Activated T-cell treated with anti-CD3 and anti-CD28 coated beads, Interleukin-2, amount 50 U/mL, for 72 hours (primary cell): ENCODE measurements around the gene MED13L. TPM values are rescaled to one million over a fixed set of nuclear protein-coding genes. Genes with fewer than 3 reads are reported as not detected.

Source experiments
- ATAC-seq, 2 donors: fragments of 150-1000 bp; cut with Tn5 transposase; replicated peaks in 1 of 2; 2 replicates each; pipeline ENCODE4 v1.10.0; 2021; ENCODE audit warnings: moderate library complexity in 2 of 2, mild to moderate bottlenecking in 1 of 2
- DNase-seq, 2 donors: peaks; one replicate each; pipeline ENCODE4 v3.0.0; 2021 to 2022; ENCODE audit warnings: mixed read lengths in 1 of 2
- H3K27ac Mint-ChIP-seq: one replicate; pipeline ENCODE4 v1.8.0; 2022; ENCODE audit warnings: mild to moderate bottlenecking, moderate library complexity, mixed read lengths
- H3K27me3 Mint-ChIP-seq: one replicate; pipeline ENCODE4 v1.8.0; 2022; ENCODE audit warnings: low read depth, mixed read lengths
- H3K36me3 Mint-ChIP-seq, 2 donors: one replicate each; pipeline ENCODE4 v1.8.0; 2022; ENCODE audit warnings: mixed read lengths in 2 of 2, mild to moderate bottlenecking in 1 of 2; ENCODE audit not compliant: insufficient read depth in 2 of 2
- H3K4me1 Mint-ChIP-seq: one replicate; pipeline ENCODE4 v1.8.0; 2022; ENCODE audit warnings: low read depth, mixed read lengths
- H3K4me3 Mint-ChIP-seq, 2 donors: one replicate each; pipeline ENCODE4 v1.8.0; 2022; ENCODE audit warnings: mild to moderate bottlenecking in 2 of 2, mixed read lengths in 2 of 2, moderate library complexity in 2 of 2
- H3K9me3 Mint-ChIP-seq, 2 donors: one replicate each; pipeline ENCODE4 v1.8.0; 2022; ENCODE audit warnings: mixed read lengths in 2 of 2
- total RNA-seq, 2 donors: library from RNA; stranded (reverse); gene quantifications; one replicate each; pipeline ENCODE4 v1.2.3, GENCODE V29; 2022

The MED13L gene
- total RNA-seq, 2 donors from 2014 or later, result 72.8 to 74.5 TPM

DNA sequence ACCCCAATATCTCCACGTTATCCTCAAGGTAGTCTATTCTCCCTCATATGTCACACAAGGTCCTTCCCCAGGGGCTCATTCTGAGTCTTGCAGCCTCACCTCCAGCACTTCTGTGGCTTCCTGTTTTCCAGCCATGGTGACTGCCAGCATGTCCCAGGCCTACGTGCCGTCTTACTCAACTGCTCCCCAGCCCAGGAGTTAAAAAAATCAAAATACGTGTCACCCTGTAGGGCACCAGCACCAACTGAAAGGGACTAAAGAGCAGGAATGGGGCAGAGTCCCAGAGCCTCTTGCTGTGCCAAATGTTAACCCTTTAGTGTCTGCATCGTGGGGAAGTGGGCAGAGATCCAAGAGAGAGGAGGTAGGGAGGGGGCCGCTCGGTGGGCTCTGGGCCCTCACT, 37.0 kb upstream of the MED13L start:
- Mint-ChIP-seq H3K27ac (no peak overlapping the region), H3K4me3 (no peak overlapping the region), H3K9me3 (peaks cover under 1 to 4% of the 10 kb centered on the region in 2 donors), H3K36me3 (peaks cover 4% of the 10 kb centered on the region in 2 donors), H3K4me1 (peaks cover 20% of the 10 kb centered on the region), H3K27me3 (peaks cover 4% of the 10 kb centered on the region)
- no peak for ATAC-seq
- DNase-seq, result no peak

DNA sequence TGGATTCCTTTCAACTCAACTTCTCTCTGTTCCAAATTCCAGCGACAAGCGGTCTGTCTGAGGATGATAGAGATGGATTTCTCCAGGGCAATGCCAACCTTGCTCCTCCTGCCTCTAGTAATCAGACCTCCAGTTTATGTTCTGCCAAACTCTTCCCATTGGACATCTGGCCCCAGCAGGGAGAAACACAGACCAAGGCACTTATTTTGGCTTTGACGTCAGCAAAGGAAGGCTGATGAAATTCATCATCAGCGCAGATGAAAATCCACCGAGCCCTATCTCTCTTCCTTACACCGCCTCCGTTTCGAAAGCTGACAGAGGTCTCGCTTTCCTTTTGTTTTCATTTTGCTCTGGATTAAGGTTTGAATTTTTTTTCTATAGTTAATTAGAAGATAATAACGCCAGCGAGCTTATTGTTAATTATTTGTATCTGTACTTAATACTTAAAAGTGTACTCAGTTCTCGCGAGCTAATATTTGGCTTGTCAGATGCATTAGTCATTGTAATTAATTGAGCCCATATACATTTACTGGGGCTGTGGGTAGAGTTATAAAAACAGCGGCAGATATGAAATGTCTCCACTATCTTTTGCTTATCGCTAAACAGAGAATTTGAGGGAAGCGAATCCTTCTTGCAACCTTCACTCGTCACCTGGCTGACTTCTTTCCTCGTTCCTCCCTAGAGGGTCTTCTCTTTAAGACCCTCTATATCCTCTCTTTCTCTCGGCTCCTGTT, 35.9 kb upstream of the MED13L start:
- H3K4me1 Mint-ChIP-seq, result peaks cover 11% of the 10 kb centered on the region
- DNase-seq (no peak), ATAC-seq (no peak)
- peaks cover 4% of the 10 kb centered on the region for H3K27me3 Mint-ChIP-seq
- peaks cover 6% of the 10 kb centered on the region in 2 donors for H3K36me3 Mint-ChIP-seq
- no peak overlapping the region for H3K4me3 Mint-ChIP-seq
- H3K9me3 Mint-ChIP-seq, result peaks cover 3 to 4% of the 10 kb centered on the region in 2 donors
- H3K27ac Mint-ChIP-seq, result no peak overlapping the region

DNA sequence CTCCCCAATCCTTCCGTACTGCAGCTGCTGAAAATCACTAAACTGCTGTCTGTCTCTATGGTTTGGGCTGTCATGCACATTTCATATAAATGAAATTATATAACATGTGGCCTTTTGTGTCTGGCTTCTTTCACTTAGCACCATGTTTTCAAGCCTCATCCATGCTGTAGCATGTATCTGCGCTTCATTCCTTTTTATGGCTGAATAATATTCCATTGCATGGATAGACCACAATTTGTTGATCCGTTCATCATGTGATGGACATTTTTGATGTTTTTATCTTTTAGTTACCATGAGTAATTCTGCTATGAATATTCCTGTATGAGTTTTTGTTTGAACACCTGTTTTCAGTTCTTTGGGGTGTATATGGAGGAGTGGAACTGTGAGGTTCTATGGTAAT, 32.6 kb upstream of the MED13L start:
- H3K9me3 Mint-ChIP-seq, result peaks cover 3 to 4% of the 10 kb centered on the region in 2 donors
- no peak overlapping the region for H3K27ac Mint-ChIP-seq
- H3K4me3 Mint-ChIP-seq, result no peak overlapping the region
- no peak for ATAC-seq
- peaks cover 7% of the 10 kb centered on the region for H3K4me1 Mint-ChIP-seq
- DNase-seq, result no peak
- H3K36me3 Mint-ChIP-seq, result peaks cover 4 to 6% of the 10 kb centered on the region in 2 donors
- H3K27me3 Mint-ChIP-seq, result peaks cover 4% of the 10 kb centered on the region

DNA sequence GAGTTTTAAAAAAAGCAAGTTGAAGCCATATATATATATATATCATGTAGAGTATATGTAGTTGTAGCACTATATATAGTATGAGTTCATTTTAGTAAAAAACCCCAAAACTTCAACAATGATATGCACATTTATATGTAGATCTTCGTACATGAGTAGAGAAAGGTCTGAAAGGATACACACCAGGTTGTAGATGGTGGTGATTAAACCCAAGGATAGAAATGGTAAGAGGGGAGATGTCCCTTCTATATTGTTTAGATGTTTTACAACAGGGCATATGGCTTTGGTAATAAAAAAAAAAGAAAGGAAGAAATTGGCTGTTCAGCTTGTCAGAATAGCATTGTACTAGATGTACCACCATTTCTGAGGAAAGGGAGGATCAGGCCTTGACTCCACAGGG, 31.9 kb upstream of the MED13L start:
- H3K9me3 Mint-ChIP-seq, result peaks cover 3 to 4% of the 10 kb centered on the region in 2 donors

DNA sequence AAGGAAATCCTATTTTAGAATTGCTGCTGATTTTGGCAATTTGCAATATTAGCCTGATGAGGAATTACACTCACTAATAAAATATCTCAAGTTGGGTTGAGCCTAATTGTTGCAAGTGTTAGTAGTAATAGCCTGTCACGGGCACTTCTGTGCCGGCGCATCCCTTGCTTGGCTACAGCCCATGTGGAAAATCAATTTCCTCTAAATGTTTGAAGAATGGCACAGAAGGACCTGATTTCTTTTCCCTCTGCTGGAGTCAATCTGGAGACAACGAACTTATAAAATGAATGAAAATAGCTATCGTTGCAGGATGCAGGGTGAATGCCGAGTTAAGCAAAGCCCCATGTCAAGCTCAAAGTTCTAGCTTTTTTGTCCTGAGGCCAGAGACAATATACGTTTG, 31.2 kb upstream of the MED13L start:
- DNase-seq (no peak), ATAC-seq (no peak)
- H3K9me3 Mint-ChIP-seq, result peaks cover 3 to 4% of the 10 kb centered on the region in 2 donors
- peaks cover 4% of the 10 kb centered on the region for H3K27me3 Mint-ChIP-seq
- no peaks in the 10 kb centered on the region for H3K4me1 Mint-ChIP-seq
- no peak overlapping the region for H3K4me3 Mint-ChIP-seq
- H3K36me3 Mint-ChIP-seq, result peaks cover 4 to 6% of the 10 kb centered on the region in 2 donors
- H3K27ac Mint-ChIP-seq, result no peak overlapping the region

More for the DNA sequence above, 31.9 kb upstream of the MED13L start:
- no peak for ATAC-seq
- DNase-seq, result no peak
- Mint-ChIP-seq H3K36me3 (peaks cover 4 to 6% of the 10 kb centered on the region in 2 donors), H3K27ac (no peak overlapping the region), H3K4me1 (peaks cover 4% of the 10 kb centered on the region), H3K4me3 (no peak overlapping the region), H3K27me3 (peaks cover 4% of the 10 kb centered on the region)

DNA sequence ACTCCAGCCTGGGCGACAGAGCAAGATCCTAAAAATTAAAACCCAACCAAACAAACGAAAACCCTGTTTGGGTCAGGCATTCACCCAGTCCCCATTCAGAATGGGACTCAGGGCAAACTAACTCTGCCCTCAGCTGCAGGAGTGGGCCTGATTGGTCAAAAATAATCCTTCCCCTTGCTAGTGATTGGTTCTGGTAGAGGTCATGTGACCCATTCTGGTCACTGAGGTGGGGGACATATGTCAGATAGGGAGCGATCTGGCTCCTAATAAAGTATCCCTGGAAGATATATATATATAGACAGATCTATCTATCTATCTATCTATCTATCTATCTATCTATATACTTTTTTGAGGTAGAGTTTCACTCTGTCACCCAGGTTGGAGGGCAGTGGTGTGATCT, 29.5 kb upstream of the MED13L start:
- no peak for ATAC-seq
- Mint-ChIP-seq H3K9me3 (peaks cover 3 to 4% of the 10 kb centered on the region in 2 donors), H3K27ac (no peak overlapping the region), H3K4me3 (no peak overlapping the region), H3K36me3 (peaks cover 4 to 6% of the 10 kb centered on the region in 2 donors), H3K27me3 (no peaks in the 10 kb centered on the region), H3K4me1 (no peaks in the 10 kb centered on the region)
- DNase-seq, result no peak

DNA sequence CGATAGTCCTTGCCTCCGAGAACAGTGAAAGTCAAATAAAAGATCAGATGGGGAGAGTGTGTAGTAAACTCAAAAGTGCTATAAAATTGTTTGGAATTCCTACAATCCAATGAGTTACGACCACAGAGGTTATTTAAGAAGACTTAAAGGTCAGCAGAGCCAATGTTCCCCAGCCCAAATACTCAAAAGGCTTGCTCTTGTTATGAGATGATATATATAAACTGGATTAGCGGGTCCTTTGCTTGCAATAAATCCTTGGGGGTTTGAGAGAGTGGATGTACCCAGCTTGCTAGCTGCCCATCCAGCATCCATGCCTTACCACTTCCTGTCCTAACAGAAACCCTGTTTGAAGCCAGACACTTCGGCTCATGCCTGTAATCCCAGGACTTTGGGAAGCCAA, 29.0 kb upstream of the MED13L start:
- no peak overlapping the region for H3K27ac Mint-ChIP-seq

DNA sequence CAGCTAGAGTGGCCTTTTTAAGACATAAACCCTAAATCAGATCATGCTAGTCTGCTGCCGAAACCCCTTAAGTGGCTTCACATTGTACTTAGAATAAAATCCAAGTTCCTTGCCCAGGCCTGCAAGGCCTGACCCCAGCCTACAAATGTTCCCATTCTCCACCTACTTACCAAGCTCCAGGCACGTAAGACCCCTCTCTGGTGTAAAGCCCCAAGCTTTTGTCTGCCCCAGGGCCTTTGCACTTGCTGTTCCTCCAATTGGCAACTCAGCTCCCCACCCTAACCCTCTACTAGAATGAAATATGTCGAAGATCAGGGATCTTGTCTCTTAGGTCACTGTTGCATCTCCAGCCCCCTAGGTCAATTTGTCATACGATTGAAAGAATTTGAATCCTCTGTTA, 27.1 kb upstream of the MED13L start:
- no peak for ATAC-seq
- Mint-ChIP-seq H3K27ac (no peak overlapping the region), H3K9me3 (peaks cover 0 to 3% of the 10 kb centered on the region in 2 donors), H3K36me3 (peaks cover 2 to 3% of the 10 kb centered on the region in 2 donors), H3K4me3 (no peak overlapping the region), H3K27me3 (no peaks in the 10 kb centered on the region), H3K4me1 (no peaks in the 10 kb centered on the region)
- no peak for DNase-seq

More for the DNA sequence above, 29.0 kb upstream of the MED13L start:
- Mint-ChIP-seq H3K9me3 (peaks cover 3 to 4% of the 10 kb centered on the region in 2 donors), H3K4me3 (no peak overlapping the region), H3K27me3 (no peaks in the 10 kb centered on the region), H3K4me1 (no peaks in the 10 kb centered on the region), H3K36me3 (peaks cover 4 to 6% of the 10 kb centered on the region in 2 donors)
- DNase-seq, result no peak
- no peak for ATAC-seq

DNA sequence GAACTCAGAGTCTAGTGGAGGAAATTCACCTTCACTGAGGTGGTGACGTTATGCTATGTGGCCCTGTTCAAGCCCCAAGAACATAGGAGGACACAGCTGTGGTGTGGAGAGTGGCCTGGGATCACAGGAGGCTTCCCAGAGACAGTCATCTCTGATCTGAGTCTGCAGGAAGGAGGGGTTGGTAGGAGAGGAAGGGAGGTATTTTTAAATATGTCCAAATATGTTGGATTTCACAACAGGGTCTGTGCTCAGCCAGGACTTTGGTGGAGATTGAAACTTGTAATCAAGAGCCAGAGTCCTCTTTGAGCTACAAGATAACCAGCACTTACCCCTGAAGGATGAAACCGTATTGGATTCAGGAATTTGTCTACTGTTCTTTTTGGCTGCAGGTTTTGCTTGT, 26.4 kb upstream of the MED13L start:
- Mint-ChIP-seq H3K4me3 (no peak overlapping the region), H3K27me3 (no peaks in the 10 kb centered on the region), H3K27ac (no peak overlapping the region), H3K36me3 (no peaks in the 10 kb centered on the region), H3K9me3 (no peaks in the 10 kb centered on the region), H3K4me1 (no peaks in the 10 kb centered on the region)
- no peak for DNase-seq
- no peak for ATAC-seq

DNA sequence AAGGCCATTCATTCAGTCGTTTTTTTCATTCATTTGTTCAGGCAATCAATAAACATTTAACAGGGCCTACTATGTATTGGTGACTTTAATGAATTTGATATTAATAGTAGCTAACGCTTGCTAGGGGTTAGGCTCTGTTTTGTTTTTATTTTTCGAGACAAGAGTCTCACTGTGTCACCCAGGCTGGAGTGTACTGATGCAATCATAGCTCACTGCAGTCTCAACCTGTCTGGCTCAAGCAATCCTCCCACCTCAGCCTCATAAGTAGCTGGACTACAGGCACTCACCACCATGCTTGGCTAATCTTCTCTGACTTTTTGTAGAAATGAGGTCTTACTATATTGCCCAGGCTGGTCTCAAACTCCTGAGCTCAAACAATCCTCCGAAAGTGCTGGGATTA, 25.6 kb upstream of the MED13L start:
- H3K4me3 Mint-ChIP-seq, result no peak overlapping the region
- DNase-seq, result no peak
- ATAC-seq, result no peak
- no peaks in the 10 kb centered on the region for H3K4me1 Mint-ChIP-seq
- no peaks in the 10 kb centered on the region for H3K36me3 Mint-ChIP-seq
- H3K27me3 Mint-ChIP-seq, result no peaks in the 10 kb centered on the region
- H3K27ac Mint-ChIP-seq, result no peak overlapping the region
- no peaks in the 10 kb centered on the region for H3K9me3 Mint-ChIP-seq

DNA sequence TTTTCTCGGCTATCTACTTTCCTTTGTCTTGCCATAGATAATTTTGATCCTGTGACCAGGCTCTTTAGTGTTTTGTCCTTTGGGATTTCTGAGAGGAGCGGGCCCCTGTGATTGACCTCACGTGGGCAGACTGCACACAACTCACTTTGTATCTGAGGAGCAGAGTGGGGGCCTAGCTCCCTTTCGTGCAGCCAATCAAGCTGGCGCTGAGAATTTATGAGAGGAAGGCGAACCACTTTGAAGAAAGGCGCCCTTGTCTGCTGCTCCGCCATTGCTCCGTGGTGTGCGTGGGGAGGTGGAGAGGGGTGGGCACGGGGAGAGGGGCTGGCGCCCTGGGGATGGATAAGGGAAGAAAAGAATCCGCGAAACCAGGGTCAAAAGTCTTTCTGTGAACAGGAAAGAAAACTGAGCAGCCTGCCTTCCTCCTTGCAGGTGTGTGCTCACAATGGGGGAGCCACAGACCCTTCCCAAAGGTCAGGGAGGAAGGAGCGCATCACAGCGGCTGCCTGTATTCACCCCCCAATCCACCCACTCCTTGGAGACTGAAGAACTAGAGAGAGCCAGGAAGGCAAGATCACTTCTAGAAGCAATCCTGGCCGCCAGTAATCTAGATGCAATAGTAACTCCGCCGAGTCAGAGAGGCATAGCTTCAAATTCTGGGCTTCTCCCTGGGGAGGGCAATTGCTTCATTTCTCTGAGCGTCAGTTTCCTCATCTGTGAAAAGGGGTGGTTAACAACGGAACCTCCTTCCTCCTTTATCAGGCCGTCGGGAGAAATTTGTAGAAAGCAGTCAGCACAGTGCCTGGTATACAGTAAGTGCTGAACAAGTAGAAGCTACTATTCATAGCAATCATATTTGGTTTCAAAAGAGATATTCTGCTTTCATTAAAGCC, 24.9 kb upstream of the MED13L start:
- no peak overlapping the region for H3K27ac Mint-ChIP-seq
- no peak for ATAC-seq
- no peaks in the 10 kb centered on the region for H3K36me3 Mint-ChIP-seq
- H3K4me3 Mint-ChIP-seq, result no peak overlapping the region
- H3K9me3 Mint-ChIP-seq, result no peaks in the 10 kb centered on the region
- DNase-seq, result no peak
- no peaks in the 10 kb centered on the region for H3K27me3 Mint-ChIP-seq
- H3K4me1 Mint-ChIP-seq, result no peaks in the 10 kb centered on the region

DNA sequence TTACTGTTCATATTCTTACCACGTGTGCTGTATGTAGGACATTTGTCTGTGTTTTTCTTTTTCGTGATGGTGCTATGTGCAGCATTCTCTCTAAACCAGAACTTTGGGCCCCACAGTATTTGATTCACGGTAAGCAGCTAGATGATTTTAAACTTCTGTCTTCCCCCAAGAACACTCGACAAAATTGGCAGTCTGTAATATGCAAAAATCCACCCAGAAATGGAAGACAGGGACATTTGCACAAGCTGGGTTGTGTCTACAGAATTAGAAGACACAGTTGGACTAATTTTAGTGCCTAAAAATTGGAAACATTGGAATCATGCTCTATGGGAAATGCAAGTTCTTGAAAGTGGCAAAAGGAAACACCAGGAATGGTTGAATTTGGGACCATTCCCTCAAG, 24.1 kb upstream of the MED13L start:
- no peak for DNase-seq
- ATAC-seq, result no peak
- no peak overlapping the region for H3K27ac Mint-ChIP-seq
- no peaks in the 10 kb centered on the region for H3K36me3 Mint-ChIP-seq
- H3K4me3 Mint-ChIP-seq, result no peak overlapping the region
- H3K4me1 Mint-ChIP-seq, result no peaks in the 10 kb centered on the region
- no peaks in the 10 kb centered on the region for H3K9me3 Mint-ChIP-seq
- no peaks in the 10 kb centered on the region for H3K27me3 Mint-ChIP-seq

DNA sequence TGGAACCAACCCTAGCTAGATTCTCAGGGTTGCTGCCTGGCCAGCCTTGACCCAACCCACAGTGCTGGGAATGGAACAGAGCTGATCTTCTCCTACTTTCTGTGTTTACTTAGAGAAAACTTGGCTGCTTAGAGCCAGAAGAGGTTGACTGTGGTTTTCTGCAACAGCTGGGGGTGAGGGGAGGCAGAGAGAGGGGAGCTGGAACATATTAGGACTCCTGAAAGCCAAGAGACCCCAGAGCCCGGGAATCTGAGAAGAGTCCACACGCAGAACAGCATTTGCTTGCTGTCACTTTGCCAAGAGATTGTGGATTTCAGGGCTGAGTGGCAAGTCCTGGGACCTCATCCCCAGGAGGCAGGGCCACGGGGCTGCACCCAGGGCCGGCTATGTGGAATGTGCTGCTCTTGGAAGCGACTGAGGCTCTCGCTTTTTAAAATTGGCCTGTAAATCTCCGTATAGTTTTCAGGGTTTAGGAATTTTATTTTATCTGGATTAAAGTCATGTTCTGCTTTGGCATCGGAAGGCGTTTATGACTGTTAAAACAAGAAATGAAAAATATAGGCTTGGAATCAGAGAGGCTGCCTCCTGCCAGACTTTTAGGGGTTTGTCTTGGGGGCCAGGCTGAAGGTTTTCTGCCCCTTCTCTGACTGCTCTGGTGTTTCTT, 22.3 kb upstream of the MED13L start:
- H3K9me3 Mint-ChIP-seq, result peaks cover 0 to 4% of the 10 kb centered on the region in 2 donors
- no peak for DNase-seq
- no peak overlapping the region for H3K27ac Mint-ChIP-seq
- no peaks in the 10 kb centered on the region for H3K4me1 Mint-ChIP-seq
- no peak overlapping the region for H3K4me3 Mint-ChIP-seq
- peaks cover 8% of the 10 kb centered on the region for H3K27me3 Mint-ChIP-seq
- ATAC-seq, result no peak
- H3K36me3 Mint-ChIP-seq, result peaks cover 0 to 1% of the 10 kb centered on the region in 2 donors
